SU-DHL-6 (cell line): ENCODE results near the gene RARRES1.

Source experiments
- EZH2phosphoT487 ChIP-seq: fragments of 200-600 bp; sonication (generic), shearing (Covaris generic); conservative IDR thresholded peaks from 2 replicates; pipeline ENCODE4 v1.6.1; 2018; ENCODE audit warnings: mild to moderate bottlenecking, antibody characterized with exemption, low read length, moderate library complexity, mixed read lengths
- TF ChIP-seq, protein P1 (sequence below): fragments of 200-600 bp; sonication (generic); IDR thresholded peaks from one replicate; pipeline ENCODE4 v1.5.1; 2017; ENCODE audit warnings: antibody characterized with exemption, mild to moderate bottlenecking, low read length, moderate library complexity; ENCODE audit not compliant: insufficient read depth, poor library complexity, severe bottlenecking

GRCh38 chr3:158739078-158739477, 6.8 kb upstream of the RARRES1 start:
- TF ChIP-seq, protein P1, sequence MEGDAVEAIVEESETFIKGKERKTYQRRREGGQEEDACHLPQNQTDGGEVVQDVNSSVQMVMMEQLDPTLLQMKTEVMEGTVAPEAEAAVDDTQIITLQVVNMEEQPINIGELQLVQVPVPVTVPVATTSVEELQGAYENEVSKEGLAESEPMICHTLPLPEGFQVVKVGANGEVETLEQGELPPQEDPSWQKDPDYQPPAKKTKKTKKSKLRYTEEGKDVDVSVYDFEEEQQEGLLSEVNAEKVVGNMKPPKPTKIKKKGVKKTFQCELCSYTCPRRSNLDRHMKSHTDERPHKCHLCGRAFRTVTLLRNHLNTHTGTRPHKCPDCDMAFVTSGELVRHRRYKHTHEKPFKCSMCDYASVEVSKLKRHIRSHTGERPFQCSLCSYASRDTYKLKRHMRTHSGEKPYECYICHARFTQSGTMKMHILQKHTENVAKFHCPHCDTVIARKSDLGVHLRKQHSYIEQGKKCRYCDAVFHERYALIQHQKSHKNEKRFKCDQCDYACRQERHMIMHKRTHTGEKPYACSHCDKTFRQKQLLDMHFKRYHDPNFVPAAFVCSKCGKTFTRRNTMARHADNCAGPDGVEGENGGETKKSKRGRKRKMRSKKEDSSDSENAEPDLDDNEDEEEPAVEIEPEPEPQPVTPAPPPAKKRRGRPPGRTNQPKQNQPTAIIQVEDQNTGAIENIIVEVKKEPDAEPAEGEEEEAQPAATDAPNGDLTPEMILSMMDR, result no peak
- no peak for TF ChIP-seq EZH2phosphoT487
